Pancreas (tissue), 10 donors: ENCODE data around the gene INSL4. TPM values are rescaled to one million over a fixed set of nuclear protein-coding genes. Genes with fewer than 3 reads are reported as not detected.

Experiments
- ATAC-seq, 4 donors: fragments of 200-7000 bp; cut with Tn5 transposase; one replicate each; pipeline versions ENCODE4 v1.8.0 to v1.9.1; 2020; ENCODE audit warnings: mild to moderate bottlenecking in 4 of 4, moderate library complexity in 4 of 4
- DNase-seq, 6 donors: peaks; one replicate each; pipeline ENCODE4 v3.0.0-alpha.2; 2020
- FAIRE-seq: peaks from 2 replicates; lab custom pipeline; 2012; peaks lifted over from hg19 to GRCh38; lab: Jason Lieb, UNC
- H3K27ac ChIP-seq, 4 donors: fragments of 200-600 bp; sonication (generic); 1 replicate in 3 of 4; 2 replicates in 1 of 4; pipeline versions ENCODE4 v1.5.0 to v1.8.0; 2020
- H3K27me3 ChIP-seq, 4 donors: fragments of 200-600 bp; one replicate each; pipeline ENCODE4 v1.8.0; 2021
- H3K36me3 ChIP-seq, 3 donors: fragments of 200-600 bp; sonication (generic) in 1 of 3; one replicate each; pipeline versions ENCODE4 v1.5.0 to v1.8.0; 2020 to 2021
- H3K4me1 ChIP-seq, 3 donors: fragments of 200-600 bp; one replicate each; pipeline ENCODE4 v1.8.0; 2021
- H3K4me3 ChIP-seq, 4 donors: fragments of 200-600 bp; sonication (generic) in 2 of 4; one replicate each; pipeline versions ENCODE4 v1.5.0 to v1.8.0; 2020 to 2021
- H3K9me3 ChIP-seq, 4 donors: fragments of 200-600 bp; one replicate each; pipeline ENCODE4 v1.8.0; 2021
- CTCF ChIP-seq, 4 donors: fragments of 200-600 bp; sonication (generic) in 3 of 4; IDR thresholded peaks; one replicate each; pipeline versions ENCODE4 v1.5.0 to v1.8.0; 2021; ENCODE audit warnings: antibody characterized with exemption in 4 of 4
- WGBS, 2 donors: extraction: QIAGEN DNeasy Blood & Tissue Kit; methylation state at CpG; one replicate each; pipeline ENCODE4 v1.1.7; 2013; 5-methylcytosine and 5-hydroxymethylcytosine counted together
- intact Hi-C, 3 donors: fragments of 100-400 bp; cut with DNase I; formaldehyde crosslinking; loops; one replicate each; pipeline versions ENCODE4 v1.11.1 to v1.14.2; 2022
- polyA plus RNA-seq, 2 donors: library from polyadenylated mRNA; stranded (reverse); fragments of 200-250 nt; gene quantifications; one replicate each; pipeline ENCODE4 v1.2.3, GENCODE V29; 2013
- total RNA-seq, 6 donors: library from RNA; stranded (reverse); fragmentation: NEBNext Ultra II Directional in 4 of 6; extraction: Animal tissue kit (Norgen Biotek cat#: 25700) in 4 of 6; gene quantifications; one replicate each; pipeline versions ENCODE4 v1.2.1 to v1.2.4, GENCODE V29; 2021 to 2023
- donor health status: healthy with polysubstance abuse.
- donor health status: DM: no; HTN: no; CAD: no; lungs with moderate emphysema.
- donor health status: DM: no; HTN: no; CAD: no.
- donor health status: control.
- donor health status: control.
- donor health status: Bipolar disorder and iron deficiency.
- donor health status: DM: yes; HTN: yes; CAD: no.
- donor health status: DM: no; HTN: no; CAD: no.
- donor health status: DM: no; HTN: no; CAD: no.
- donor health status: DM: yes; HTN: yes; CAD: no.

INSL4 gene
- total and polyA plus RNA-seq, 8 donors: not detected

GRCh38 chr9:5188060-5188984 is 42.9 kb upstream of the INSL4 start:
- peak in 1 of 6 donors; percentile 20 for DNase-seq
- H3K4me1 ChIP-seq: no peaks in the 10 kb centered on the region
- no peak for FAIRE-seq
- H3K4me3 ChIP-seq: no peak overlapping the region
- ATAC-seq: no peak
- intact Hi-C loops: loop anchor here in 1 of 3 donors (5.0 kb wide), 1 partner anchor 404 kb away; no protein-coding TSS in a partner anchor
- H3K9me3 ChIP-seq: no peaks in the 10 kb centered on the region
- H3K27me3 ChIP-seq: no peaks in the 10 kb centered on the region
- no peaks in the 10 kb centered on the region for H3K36me3 ChIP-seq
- TF ChIP-seq CTCF (IDR thresholded peaks at IDR 0.05): no peak
- no peak overlapping the region for H3K27ac ChIP-seq
- 48 to 61% methylated on average over 10 of the region's 10 CpGs for WGBS, 2 donors

GRCh38 chr9:5191985-5192384 is 39.2 kb upstream of the INSL4 start:
- FAIRE-seq (no peak), ATAC-seq (no peak), DNase-seq (no peak)
- H3K4me3 ChIP-seq: no peak overlapping the region
- H3K36me3 ChIP-seq: no peaks in the 10 kb centered on the region
- no peaks in the 10 kb centered on the region for H3K9me3 ChIP-seq
- no peaks in the 10 kb centered on the region for H3K27me3 ChIP-seq
- H3K27ac ChIP-seq: no peak overlapping the region
- no peak for TF ChIP-seq CTCF (IDR thresholded peaks at IDR 0.05)
- WGBS, 2 donors: 65 to 66% methylated on average over 3 of the region's 3 CpGs
- no peaks in the 10 kb centered on the region for H3K4me1 ChIP-seq
- intact Hi-C loops: no loop called here

GRCh38 chr9:5193345-5193744 is 37.9 kb upstream of the INSL4 start:
- intact Hi-C loops: no loop called here
- no peak for TF ChIP-seq CTCF (IDR thresholded peaks at IDR 0.05)

GRCh38 chr9:5195463-5195862 is 35.8 kb upstream of the INSL4 start:
- FAIRE-seq (no peak), DNase-seq (no peak), ATAC-seq (no peak)
- Histone ChIP-seq H3K36me3 (no peaks in the 10 kb centered on the region), H3K9me3 (no peaks in the 10 kb centered on the region), H3K4me3 (no peak overlapping the region), H3K4me1 (no peaks in the 10 kb centered on the region), H3K27ac (no peak overlapping the region), H3K27me3 (peaks cover 0 to 5% (median 0%) of the 10 kb centered on the region in 4 donors)
- intact Hi-C loops: no loop called here
- no peak for TF ChIP-seq CTCF (IDR thresholded peaks at IDR 0.05)
- 30 to 53% methylated on average over 1 of the region's 1 CpG for WGBS, 2 donors

More at GRCh38 chr9:5193345-5193744, 37.9 kb upstream of the INSL4 start:
- Histone ChIP-seq H3K4me3 (no peak overlapping the region), H3K27ac (no peak overlapping the region), H3K9me3 (no peaks in the 10 kb centered on the region), H3K27me3 (no peaks in the 10 kb centered on the region), H3K36me3 (no peaks in the 10 kb centered on the region), H3K4me1 (no peaks in the 10 kb centered on the region)
- ATAC-seq (no peak), FAIRE-seq (no peak), DNase-seq (no peak)
- 45% methylated on average over 2 of the region's 2 CpGs for WGBS, 2 donors

GRCh38 chr9:5205071-5205470 is 26.1 kb upstream of the INSL4 start:
- Histone ChIP-seq H3K9me3 (no peaks in the 10 kb centered on the region), H3K36me3 (no peaks in the 10 kb centered on the region), H3K27me3 (no peaks in the 10 kb centered on the region), H3K4me1 (no peaks in the 10 kb centered on the region), H3K4me3 (no peak overlapping the region), H3K27ac (no peak overlapping the region)
- TF ChIP-seq CTCF (IDR thresholded peaks at IDR 0.05): no peak
- FAIRE-seq (no peak), ATAC-seq (no peak), DNase-seq (no peak)
- intact Hi-C loops: no loop called here
